GM12874 (cell line): Measurements from ENCODE around the gene KLK13.

ENCODE experiments used
- CTCF ChIP-seq: IDR thresholded peaks from 2 replicates; pipeline ENCODE4 v1.5.1; 2011; ENCODE audit warnings: low read depth, mild to moderate bottlenecking, control low read depth, low read length, moderate library complexity; ENCODE audit not compliant: insufficient read depth

The KLK13 gene

GRCh38 chr19:51070334-51071094, 5.6 kb upstream of the KLK13 start:
- TF ChIP-seq CTCF = no peak

DNA sequence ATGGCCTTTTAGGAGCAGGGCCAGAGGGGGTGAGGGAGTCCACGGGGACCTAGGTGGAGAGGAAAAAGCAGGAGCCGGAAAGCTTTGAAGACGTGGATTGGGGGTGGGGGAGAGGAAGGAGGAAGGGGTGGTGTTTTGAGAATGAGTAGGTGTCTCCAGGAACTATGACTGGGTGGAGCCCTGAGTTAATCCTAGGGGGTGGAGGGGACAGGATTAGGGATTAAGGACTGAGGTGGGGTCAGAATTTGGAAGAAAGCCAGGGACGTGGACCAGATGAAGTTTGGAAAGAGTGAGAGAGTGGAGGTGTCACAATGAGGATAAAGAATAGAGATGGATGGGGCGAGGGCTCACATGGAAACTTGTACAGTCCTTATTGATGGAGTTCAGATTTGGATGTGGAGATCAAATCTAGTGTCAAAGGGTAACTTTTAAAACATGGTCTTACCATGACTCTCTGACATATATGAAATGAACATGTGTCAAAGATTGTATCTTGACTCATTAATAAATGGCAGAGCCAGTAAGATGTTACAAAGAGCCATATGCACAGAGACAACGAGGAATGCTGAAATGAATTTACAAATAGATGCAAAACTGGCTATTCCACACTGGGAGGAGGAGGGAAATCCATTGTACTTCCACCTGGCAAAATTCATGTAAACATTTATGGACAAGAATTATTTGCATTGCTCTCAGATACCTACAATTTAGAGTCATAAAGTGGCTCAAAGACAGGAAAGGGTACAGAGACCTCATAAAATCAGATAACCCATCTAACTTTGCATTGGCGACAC, 1.7 kb upstream of the KLK13 start:
- TF ChIP-seq CTCF = no peak

DNA sequence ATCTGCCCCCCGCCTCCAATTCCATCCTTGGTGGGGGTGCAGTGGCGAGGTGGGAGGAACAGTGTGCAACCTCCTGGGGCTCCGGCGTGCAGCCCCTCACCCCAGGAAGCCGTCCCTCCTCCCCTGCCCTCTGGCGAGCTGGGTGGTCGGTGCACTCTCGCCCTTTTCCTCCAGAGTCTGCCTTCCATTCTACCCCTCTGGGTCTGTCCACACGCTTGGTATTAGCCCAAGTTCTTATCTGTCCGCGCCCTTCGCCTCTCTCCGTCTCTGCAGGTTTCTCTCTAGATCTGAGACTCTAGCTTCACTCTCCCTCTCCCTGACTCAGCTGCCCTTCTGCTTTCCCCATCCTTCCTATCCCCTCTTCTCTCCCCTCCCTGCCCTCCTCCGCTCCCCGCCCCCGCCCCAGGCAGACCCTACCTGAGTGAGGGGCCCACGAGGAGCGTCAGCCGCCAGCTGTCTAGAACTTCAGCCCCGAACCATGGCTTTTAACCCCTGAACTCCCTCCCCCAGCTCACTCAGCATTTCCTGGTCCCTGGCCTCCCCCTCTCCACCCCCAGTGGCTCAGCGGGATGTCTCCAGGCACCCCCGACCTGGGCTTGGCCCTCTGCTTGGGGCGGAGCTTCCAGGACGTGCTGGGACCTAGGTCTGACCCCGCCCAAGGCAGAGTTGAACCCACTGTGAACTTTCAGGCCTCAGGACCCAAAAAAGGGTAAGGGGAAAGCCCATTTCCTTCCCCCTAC, 499 bp upstream of the KLK13 start:
- TF ChIP-seq CTCF = no peak

DNA sequence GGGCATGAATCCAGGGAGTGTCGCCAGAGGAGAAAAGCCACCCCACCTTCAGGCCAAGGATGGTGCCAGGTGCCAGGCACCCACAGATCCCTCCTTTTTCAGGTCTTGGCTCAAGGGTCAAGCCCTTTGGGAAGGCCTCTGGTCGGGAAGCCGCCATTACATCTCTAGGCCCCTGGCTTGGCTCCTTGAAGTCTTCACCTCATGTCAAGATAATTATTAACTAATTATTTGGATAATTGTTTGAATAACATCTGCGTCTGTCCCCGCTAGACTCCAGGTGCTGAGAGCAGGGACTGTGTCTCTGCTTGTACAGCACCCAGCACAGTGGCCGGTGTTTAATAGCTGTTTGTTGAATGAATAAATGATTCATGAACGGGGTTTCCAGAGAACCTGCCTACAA, 1.2 kb downstream of the KLK13 start:
- TF ChIP-seq CTCF = no peak

- TF ChIP-seq CTCF = no peak
Observed at GRCh38 chr19:51060973-51061372, 3.9 kb downstream of the KLK13 start.

DNA sequence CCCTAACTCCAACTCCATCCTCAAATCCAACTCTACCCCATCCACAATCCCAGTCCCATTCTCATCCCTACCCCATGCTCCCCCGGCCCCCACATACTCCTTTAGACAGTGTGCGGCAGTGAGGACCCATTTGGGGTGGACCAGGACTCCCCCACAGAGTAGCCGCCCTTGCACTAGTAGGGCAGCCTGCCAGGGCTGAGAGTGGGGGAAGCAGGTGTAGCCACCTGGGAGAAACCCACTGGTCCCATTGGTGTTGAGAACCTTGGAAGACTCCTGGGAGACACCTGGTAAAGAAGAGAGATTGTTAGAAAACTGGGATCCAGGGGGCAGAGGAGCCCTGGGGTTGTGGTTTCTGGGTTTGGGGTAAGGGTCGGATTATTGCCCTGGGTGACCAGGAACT, 4.6 kb downstream of the KLK13 start:
- TF ChIP-seq CTCF = no peak

GRCh38 chr19:51059715-51060114, 5.2 kb downstream of the KLK13 start:
- TF ChIP-seq CTCF = no peak
